Suprapubic skin (tissue), 4 donors: ENCODE measurements around the gene FLNA. TPM values are rescaled to one million over a fixed set of nuclear protein-coding genes. Genes with fewer than 3 reads are reported as not detected.

ENCODE experiments used
- DNase-seq, 2 donors: peaks; one replicate each; pipeline ENCODE4 v3.0.0-alpha.2; 2019; ENCODE audit warnings: low spot score in 2 of 2
- H3K27ac ChIP-seq: fragments of 200-600 bp; sonication (generic); one replicate; pipeline ENCODE4 v1.5.1; 2019
- H3K27me3 ChIP-seq: fragments of 200-600 bp; sonication (generic); one replicate; pipeline ENCODE4 v1.5.1; 2019
- H3K36me3 ChIP-seq: fragments of 200-600 bp; sonication (generic); one replicate; pipeline ENCODE4 v1.5.1; 2019
- H3K4me1 ChIP-seq: fragments of 200-600 bp; sonication (generic); one replicate; pipeline ENCODE4 v1.5.1; 2019
- H3K4me3 ChIP-seq: fragments of 200-600 bp; sonication (generic); one replicate; pipeline ENCODE4 v1.5.1; 2019; ENCODE audit warnings: mild to moderate bottlenecking
- H3K9me3 ChIP-seq: fragments of 200-600 bp; sonication (generic); one replicate; pipeline ENCODE4 v1.5.1; 2019
- EP300 ChIP-seq: sonication (generic); formaldehyde crosslinking; IDR thresholded peaks from one replicate; pipeline ENCODE4 v1.6.1; 2017; ENCODE audit warnings: antibody characterized with exemption
- POLR2A ChIP-seq, 2 donors: fragments of 450-650 bp; IDR thresholded peaks; one replicate each; pipeline ENCODE4 v1.6.1; 2017; ENCODE audit warnings: antibody characterized with exemption in 2 of 2, mild to moderate bottlenecking in 2 of 2, moderate library complexity in 2 of 2
- POLR2AphosphoS5 ChIP-seq, 3 donors: sonication (generic); formaldehyde crosslinking; IDR thresholded peaks; one replicate each; pipeline ENCODE4 v1.6.1; 2017; ENCODE audit warnings: antibody characterized with exemption in 3 of 3
- whole genome bisulfite sequencing: methylation state at CpG from one replicate; pipeline ENCODE4 v1.1.5; 2018; 5-methylcytosine and 5-hydroxymethylcytosine counted together
- total RNA-seq, 4 donors: library from RNA; depleted of rRNA; stranded (reverse); fragments of >200 nt; gene quantifications; one replicate each; pipeline ENCODE4 v1.1.0, GENCODE V29; 2016
- TF ChIP-seq, protein P1 (sequence below), 2 donors: fragments of 200-600 bp in 1 of 2; fragments of 450-650 bp in 1 of 2; sonication (generic) in 1 of 2; IDR thresholded peaks; one replicate each; pipeline ENCODE4 v1.5.1; 2016 to 2019; ENCODE audit warnings: antibody characterized with exemption in 2 of 2, mild to moderate bottlenecking in 1 of 2, moderate library complexity in 1 of 2

FLNA gene
- total RNA-seq, 4 donors from 2014 or later: 374 to 402 (median 386) TPM

GRCh38 chrX:154417157-154417556, 42.7 kb upstream of the FLNA start:
- H3K27ac ChIP-seq: no peak overlapping the region
- WGBS: 63% methylated on average over 7 of the region's 7 CpGs
- no peak overlapping the region for H3K4me3 ChIP-seq
- H3K4me1 ChIP-seq: peaks cover 9% of the 10 kb centered on the region
- no peaks in the 10 kb centered on the region for H3K27me3 ChIP-seq
- no peak for TF ChIP-seq POLR2A (IDR thresholded peaks at IDR 0.05)
- no peak for TF ChIP-seq EP300
- no peak for TF ChIP-seq POLR2AphosphoS5 (IDR thresholded peaks at IDR 0.05)
- TF ChIP-seq, protein P1, sequence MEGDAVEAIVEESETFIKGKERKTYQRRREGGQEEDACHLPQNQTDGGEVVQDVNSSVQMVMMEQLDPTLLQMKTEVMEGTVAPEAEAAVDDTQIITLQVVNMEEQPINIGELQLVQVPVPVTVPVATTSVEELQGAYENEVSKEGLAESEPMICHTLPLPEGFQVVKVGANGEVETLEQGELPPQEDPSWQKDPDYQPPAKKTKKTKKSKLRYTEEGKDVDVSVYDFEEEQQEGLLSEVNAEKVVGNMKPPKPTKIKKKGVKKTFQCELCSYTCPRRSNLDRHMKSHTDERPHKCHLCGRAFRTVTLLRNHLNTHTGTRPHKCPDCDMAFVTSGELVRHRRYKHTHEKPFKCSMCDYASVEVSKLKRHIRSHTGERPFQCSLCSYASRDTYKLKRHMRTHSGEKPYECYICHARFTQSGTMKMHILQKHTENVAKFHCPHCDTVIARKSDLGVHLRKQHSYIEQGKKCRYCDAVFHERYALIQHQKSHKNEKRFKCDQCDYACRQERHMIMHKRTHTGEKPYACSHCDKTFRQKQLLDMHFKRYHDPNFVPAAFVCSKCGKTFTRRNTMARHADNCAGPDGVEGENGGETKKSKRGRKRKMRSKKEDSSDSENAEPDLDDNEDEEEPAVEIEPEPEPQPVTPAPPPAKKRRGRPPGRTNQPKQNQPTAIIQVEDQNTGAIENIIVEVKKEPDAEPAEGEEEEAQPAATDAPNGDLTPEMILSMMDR (IDR thresholded peaks at IDR 0.05): no peak
- DNase-seq: no peak
- no peaks in the 10 kb centered on the region for H3K9me3 ChIP-seq
- peaks cover 6% of the 10 kb centered on the region for H3K36me3 ChIP-seq

DNA sequence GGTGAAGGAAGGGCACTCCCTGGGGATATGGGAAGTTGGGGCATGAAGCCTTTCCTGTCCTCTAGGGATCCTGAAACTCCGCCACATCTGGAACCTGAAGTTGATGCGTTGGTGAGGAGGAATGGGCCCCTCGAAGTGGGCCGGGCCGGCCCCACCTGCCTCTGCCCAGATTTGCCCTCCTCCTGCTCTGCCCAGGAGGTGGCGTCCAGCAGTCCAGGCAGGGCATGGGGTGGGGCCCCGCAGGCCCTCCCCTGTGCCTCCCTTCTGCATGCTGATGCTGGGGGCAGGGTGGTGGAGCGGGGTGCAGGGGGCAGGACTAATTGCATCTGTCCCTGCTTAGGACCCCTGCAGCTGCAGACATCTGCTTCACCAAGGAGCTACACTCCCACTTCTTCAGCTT, 38.7 kb upstream of the FLNA start:
- no peaks in the 10 kb centered on the region for H3K36me3 ChIP-seq
- no peak for TF ChIP-seq POLR2AphosphoS5 (IDR thresholded peaks at IDR 0.05)
- no peak for TF ChIP-seq POLR2A (IDR thresholded peaks at IDR 0.05)
- TF ChIP-seq, protein P1 (IDR thresholded peaks at IDR 0.05): no peak
- no peak for TF ChIP-seq EP300
- no peaks in the 10 kb centered on the region for H3K27me3 ChIP-seq
- WGBS: 73% methylated on average over 2 of the region's 8 CpGs
- no peak for DNase-seq
- peaks cover 12% of the 10 kb centered on the region for H3K4me1 ChIP-seq
- no peak overlapping the region for H3K27ac ChIP-seq
- no peak overlapping the region for H3K4me3 ChIP-seq
- no peaks in the 10 kb centered on the region for H3K9me3 ChIP-seq

- Histone ChIP-seq H3K4me1 (peaks cover 12% of the 10 kb centered on the region), H3K27me3 (no peaks in the 10 kb centered on the region), H3K9me3 (no peaks in the 10 kb centered on the region), H3K36me3 (no peaks in the 10 kb centered on the region), H3K27ac (peak overlapping the region; percentile 94), H3K4me3 (peak overlapping the region; percentile 81)
- 17% methylated on average over 1 of the region's 4 CpGs for WGBS
- TF ChIP-seq EP300: no peak
- peak in 1 of 2 donors; percentile 72 for DNase-seq
Observed at GRCh38 chrX:154412468-154412867, 38.0 kb upstream of the FLNA start.

DNA sequence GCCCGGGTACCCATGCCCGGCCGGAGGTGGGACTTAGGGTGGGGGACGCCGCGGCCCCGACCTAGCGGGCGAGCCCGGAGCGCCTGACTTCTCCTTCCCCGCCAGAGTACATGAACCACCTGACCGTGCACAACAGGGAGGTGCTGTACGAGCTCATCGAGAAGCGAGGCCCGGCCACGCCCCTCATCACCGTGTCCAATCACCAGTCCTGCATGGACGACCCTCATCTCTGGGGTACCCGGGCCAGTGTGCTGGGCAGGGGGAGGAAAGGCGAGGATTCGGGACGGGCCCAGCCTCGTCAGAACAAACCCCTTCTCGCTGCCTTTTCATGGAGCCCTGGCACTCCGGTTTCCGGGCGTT, 37.5 kb upstream of the FLNA start:
- no peaks in the 10 kb centered on the region for H3K9me3 ChIP-seq
- H3K4me3 ChIP-seq: peak overlapping the region; percentile 81
- H3K4me1 ChIP-seq: peaks cover 12% of the 10 kb centered on the region
- DNase-seq: peak in 1 of 2 donors; percentile 82
- no peaks in the 10 kb centered on the region for H3K27me3 ChIP-seq
- no peaks in the 10 kb centered on the region for H3K36me3 ChIP-seq
- peak overlapping the region; percentile 94 for H3K27ac ChIP-seq
- TF ChIP-seq POLR2AphosphoS5 (IDR thresholded peaks at IDR 0.05): no peak
- peak in 1 of 2 donors; percentile 14 for TF ChIP-seq POLR2A (IDR thresholded peaks at IDR 0.05)
- WGBS: 60% methylated on average over 3 of the region's 29 CpGs

- peaks cover 12% of the 10 kb centered on the region for H3K4me1 ChIP-seq
- TF ChIP-seq, protein P1 (IDR thresholded peaks at IDR 0.05): no peak
- TF ChIP-seq POLR2A (IDR thresholded peaks at IDR 0.05): no peak
- no peak for TF ChIP-seq EP300
- no peak for TF ChIP-seq POLR2AphosphoS5 (IDR thresholded peaks at IDR 0.05)
- peak; percentile 90 for DNase-seq
- no peaks in the 10 kb centered on the region for H3K36me3 ChIP-seq
- H3K27me3 ChIP-seq: no peaks in the 10 kb centered on the region
- H3K27ac ChIP-seq: peak within 1 kb of the TSS; percentile 60
- peak within 1 kb of the TSS; percentile 39 for H3K4me3 ChIP-seq
- WGBS: 53% methylated on average over 22 of the region's 26 CpGs
- no peaks in the 10 kb centered on the region for H3K9me3 ChIP-seq
Observed at GRCh38 chrX:154409222-154409871, 34.9 kb upstream of the FLNA start, which contains the start of gene DNASE1L1. Gene DNASE1L1 (minus strand): TSS chrX:154409254. CDS start chrX:154405568, 3,686 bp downstream.

DNA sequence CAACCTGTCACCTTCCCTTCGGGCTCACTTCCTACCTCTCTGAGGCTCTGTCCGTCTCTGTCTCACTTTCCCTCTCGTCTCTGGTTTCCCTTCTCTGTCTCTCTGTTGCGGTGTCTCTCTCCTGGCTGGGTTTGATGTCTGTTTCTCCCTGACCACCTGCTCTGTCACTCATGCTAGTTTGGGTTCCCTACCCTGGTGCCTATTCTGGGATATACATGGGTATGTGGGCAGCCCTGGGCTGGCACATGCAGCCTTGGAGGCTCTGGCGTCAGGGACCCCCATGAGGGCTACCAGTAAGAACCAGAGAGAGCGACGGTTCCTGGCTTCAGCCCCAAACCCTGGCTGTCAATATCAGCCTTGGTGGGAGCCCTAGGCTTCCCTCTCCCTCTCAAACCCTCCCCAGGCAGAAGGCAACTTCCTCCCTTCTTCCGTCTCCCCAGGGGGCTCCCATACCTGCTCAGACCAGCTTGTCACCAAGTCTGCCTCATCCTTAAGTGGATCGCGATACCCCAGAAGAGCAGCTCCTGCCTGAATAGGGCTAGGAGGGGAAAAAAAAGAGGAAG, 34.3 kb upstream of the FLNA start:
- TF ChIP-seq, protein P1 (IDR thresholded peaks at IDR 0.05): no peak
- no peak for TF ChIP-seq EP300
- TF ChIP-seq POLR2AphosphoS5 (IDR thresholded peaks at IDR 0.05): no peak
- TF ChIP-seq POLR2A (IDR thresholded peaks at IDR 0.05): no peak
- WGBS: 75% methylated on average over 10 of the region's 10 CpGs
- peaks cover 12% of the 10 kb centered on the region for H3K4me1 ChIP-seq
- no peak for DNase-seq
- no peaks in the 10 kb centered on the region for H3K27me3 ChIP-seq
- no peaks in the 10 kb centered on the region for H3K36me3 ChIP-seq
- H3K27ac ChIP-seq: no peak overlapping the region
- H3K4me3 ChIP-seq: peak overlapping the region; percentile 39
- no peaks in the 10 kb centered on the region for H3K9me3 ChIP-seq
